GM19023 (cell line): Measurements from ENCODE around the gene MAP4K2.

Source experiments
- ATAC-seq: cut with Tn5 transposase; IDR thresholded peaks from one replicate; pipeline ENCODE4 v1.9.1; 2021; ENCODE audit warnings: mild to moderate bottlenecking, moderate library complexity; ENCODE audit not compliant: unreplicated experiment

MAP4K2 gene

DNA sequence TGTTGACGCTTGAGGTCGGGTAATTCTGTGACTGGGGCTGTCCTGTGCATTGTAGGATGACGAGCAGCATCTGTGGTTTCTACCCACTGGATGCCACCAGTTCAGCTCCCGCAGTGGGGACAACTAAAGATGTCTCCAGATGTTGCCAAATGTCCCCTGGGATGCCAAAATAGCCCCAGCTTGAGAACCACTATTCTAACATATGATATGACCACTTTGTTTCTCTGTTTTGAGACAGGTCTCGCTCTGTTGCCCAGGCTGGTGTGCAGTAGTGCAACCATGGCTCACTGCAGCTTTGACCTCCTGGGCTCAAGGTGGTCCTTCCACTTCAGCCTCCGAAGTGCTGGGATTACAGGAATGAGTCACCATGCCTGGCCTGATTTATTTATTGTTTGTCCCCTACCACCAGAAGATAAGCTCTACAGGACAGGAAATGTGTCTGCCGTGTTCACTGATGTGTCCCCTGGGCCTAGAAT is 11.7 kb upstream of the MAP4K2 start:
- peak; percentile 43 for ATAC-seq

DNA sequence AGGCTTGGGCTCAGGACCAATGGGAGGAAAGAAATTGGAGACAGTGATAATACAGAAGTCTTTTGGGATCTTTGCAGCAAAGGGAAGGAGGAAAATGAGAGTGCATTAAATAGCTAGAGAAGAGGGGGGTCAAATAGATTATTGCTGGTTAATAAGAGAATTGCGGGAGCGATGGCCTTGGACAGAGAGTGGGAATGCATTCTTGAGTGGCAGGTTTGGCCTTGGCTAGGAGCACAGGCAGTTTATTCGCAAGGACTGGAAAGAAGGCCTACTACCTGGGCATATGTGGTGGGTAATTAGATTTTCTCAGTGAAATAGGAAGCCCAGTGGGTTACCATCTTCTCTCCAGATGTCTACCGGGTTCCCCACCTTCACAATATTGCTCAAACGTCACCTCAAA is 10.8 kb upstream of the MAP4K2 start:
- no peak for ATAC-seq

DNA sequence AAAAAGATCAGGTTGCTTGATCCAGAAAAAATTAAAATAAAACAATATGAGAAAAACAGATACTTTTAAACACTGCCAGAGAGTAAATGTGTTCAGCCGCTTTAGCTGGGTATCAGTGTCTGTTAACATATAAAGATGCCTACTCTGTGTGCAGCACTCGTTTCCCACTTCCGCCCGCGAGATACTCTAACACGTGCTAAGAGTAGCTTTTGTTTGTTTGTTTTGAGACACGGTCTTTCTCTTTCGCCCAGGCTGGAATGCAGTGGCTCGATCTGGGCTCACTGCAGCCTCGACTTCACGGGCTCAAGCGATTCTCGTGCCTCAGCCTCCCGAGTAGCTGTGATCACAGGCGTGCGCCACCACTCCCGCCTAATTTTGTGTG is 7.9 kb upstream of the MAP4K2 start:
- no peak for ATAC-seq

DNA sequence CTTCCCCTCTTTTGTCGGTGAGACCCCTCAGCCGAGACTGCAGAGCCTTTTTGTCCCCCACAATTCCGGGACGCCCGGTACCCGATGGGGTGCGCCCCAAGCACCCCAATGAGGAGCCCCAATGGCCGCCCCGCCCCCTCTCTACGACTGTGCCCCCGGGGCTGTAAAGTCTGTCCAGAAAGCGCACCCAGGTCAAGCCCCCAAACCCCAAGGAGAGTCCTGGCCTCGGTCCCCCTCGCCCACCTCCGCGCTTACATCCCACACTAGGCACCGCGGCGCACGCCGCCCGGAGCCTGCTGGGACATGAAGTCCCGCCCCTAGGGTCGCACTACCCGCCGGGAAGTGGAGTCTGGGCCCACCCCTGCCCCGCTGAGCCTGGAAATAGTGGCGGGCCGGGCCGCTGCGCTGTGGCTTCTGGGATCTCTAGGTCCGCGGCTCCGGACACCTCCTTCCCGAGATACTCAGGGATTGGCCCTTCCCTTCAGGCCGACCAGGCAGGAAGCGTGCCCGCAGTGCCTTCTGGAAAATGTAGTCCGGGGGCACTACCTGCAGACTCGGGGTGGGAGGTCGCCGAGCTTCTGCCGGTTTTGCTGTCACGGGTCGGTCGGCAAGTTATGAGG is 7.4 kb upstream of the MAP4K2 start, which contains the start of gene MEN1:
Gene MEN1 (minus strand): TSS at position 281 of the 620 bp plus-strand sequence. CDS start 442 bp downstream, outside the sequence.
- peak; percentile 72 for ATAC-seq

DNA sequence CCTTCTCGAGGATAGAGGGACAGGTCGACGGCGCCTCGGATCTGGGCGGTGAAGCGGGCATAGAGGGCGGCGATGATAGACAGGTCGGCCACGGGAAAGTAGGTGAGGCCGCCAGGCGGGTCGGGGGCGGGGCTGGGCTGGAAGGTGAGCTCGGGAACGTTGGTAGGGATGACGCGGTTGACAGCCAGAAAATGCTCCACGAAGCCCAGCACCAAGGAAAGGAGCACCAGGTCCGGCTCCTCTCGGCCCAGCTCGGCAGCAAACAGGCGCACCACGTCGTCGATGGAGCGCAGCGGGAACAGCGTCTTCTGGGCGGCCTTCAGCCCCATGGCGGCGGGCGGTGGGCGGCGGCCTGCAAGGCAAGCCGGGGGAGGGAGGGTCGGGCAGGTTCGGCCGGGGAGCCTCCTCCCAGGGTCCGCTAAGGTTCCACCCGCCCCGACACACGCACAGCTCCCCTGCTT is 6.8 kb upstream of the MAP4K2 start:
- no peak for ATAC-seq

DNA sequence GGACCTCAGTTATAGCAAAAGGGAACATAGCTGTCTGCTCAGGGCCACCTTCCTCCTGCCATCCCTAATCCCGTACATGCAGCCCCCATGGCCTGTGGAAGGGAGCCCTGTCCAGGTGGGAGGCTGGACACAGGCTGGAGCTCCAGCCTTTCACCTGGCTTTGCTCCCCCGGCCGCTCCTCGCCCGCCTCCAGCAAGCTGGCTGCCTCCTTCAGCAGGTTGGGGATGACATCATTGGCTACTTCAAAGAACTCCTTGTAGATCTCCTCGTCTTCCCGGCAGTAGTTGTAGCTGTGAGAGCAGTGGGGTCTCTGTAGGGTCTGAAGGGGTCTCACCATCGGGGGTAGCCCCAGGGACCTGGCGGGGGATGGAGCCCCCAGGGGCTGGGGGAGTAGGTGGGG is 2.5 kb upstream of the MAP4K2 start:
- no peak for ATAC-seq

DNA sequence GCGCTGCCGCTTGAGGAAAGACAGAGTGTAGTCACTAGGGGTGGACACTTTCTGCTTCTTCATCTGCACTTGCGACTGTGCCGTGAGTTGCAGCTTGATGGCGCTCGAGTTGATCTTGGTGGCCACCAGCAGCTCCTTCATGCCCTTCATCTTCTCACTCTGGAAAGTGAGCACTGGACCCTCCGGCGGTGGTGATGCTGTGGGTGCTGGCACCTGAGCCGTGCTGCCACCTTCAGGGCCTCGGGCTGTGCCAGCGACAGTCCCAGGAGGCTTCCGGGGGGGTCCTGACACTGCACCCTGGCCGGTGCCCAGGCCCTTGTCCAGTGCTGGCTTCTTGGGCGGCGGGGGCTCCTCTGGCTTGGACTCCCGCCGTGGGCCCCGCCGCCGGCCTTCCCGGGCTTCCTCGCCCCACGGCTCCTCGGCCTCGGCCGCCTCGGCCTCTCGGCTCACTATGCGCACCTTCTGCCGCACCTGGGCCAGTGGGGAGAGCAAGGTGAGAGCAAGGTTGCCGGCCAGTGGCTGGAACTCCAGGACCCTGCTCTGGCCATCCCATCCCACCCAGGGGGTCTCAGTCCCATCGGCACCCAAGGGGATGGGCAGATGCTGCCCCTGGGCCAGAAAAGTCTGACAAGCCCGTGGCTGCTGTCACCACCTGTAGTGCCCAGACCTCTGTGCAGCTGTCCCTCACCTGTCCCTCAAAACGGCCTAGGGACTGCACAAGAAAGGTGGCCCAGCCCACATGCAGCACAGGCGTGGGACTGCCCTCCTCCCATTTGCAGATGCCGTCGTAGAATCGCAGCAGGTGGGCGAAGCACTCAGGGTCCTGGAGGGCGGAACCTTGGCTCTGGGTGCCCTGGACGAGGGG is 1.6 kb upstream of the MAP4K2 start:
- no peak for ATAC-seq

DNA sequence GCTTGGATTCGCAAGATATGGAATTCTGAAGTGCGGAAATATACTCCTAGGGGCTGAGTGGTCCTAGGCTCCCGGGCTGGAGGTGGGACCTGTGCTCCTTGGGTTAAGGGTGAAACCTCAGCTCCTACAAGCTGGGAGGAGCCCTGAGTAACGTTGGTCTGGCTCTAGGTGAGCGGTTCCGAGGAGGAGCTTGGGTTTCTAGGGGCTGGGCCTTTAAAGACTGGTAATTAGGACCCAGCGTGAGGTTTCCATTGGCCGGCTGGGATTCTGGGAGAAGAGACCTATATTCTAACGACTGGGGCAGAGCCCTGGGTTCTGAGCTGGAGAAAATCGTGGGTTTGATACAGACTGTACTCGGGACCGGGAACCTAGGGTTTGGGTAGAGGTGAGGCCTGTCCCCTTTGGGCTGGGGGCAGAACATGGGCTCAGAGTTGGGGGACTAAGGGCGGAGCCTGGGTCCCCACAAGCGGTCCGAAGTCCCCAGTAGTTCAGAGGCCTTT is 882 bp upstream of the MAP4K2 start:
- no peak for ATAC-seq

DNA sequence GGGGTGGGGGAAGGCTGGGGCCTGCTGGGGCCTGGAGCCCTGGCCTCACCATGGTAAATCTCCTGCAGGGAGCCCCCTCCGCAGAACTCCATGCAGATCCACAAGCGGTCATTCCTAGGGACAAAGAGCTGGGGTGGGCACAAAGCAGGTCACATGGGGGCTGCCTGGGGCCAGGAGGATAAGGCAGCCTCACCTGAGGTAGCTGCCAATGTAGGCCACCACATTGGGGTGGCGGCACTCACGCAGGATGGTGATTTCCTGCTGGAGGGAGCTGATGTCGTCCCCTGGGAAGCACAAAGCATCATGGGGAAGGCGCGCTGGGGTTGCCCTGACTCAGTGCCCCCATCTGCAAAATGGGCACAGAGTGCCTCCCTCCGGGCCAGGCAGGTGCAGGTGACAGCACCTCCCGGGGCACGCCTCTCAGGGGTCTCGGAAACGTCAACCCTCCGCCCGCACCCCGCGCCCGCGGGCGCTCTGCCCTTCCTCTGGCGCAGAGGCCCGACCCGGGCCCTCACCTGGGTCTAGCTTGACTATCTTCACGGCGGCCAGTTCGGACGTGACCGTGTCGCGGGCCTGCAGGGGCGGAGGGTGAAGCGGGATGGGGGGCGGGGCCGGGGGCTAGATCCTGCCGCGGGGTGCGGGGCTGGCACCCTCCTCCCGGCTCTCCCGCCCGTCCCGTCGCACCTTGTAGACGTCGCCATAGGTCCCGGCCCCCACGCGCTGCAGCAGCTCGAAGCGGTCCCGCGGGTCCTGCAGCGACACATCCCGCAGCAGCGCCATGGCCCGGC is 450 bp downstream of the MAP4K2 start:
- peak; percentile 17 for ATAC-seq

DNA sequence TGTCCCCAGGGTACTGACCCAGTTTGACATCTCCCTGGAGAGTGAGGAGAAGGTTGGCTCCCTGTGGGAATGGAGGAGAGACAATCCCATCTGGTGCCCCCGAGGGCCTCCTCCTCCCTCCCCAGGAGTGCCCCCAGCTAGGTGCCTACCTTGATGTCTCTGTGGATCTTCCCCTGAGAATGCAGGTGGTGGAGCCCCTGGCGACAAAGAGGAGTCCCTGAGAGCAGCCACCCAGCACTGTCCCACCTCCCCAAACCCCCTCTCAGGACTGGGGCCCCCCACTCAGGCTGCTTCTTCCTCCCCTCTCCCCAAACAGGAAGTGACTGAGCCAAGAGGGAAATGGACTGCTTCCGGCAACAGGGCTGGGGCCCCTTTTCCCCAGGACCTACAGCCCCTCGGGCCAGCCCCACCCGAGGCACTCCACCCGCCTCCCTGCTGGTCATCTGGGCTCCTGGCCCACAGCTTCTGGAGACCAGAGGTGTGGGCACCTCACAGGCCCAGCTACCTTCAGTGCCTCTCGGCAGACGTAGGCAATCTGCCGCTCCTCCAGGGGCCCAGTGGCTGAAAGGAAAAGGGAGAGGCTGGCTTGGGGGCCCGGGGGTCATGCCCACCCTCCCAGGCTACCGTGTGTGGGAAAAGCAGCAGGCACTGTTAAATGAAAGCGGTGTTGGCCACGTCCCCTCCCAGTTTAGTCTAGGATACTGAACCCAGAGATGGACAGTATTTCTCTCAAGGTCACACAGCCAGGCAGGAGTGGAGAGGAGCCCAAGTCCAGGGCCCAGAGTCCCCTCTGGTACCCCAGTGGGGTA is 1.2 kb downstream of the MAP4K2 start:
- ATAC-seq = no peak

DNA sequence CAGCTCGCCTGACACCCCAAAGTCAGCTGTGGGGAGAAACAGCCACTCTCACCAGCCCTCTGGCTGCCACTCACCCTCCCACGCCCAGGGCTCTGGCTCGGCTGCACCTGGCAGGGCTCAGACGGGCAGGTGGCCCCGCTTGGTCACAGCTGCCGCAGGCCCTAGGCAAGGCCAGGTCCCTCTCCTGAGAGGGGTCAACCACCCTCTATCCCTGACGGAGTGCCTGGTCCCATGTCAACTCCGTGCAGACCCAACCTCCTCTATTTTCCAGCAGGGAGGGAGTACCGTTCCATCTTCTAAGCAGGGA is 1.9 kb downstream of the MAP4K2 start:
- no peak for ATAC-seq

DNA sequence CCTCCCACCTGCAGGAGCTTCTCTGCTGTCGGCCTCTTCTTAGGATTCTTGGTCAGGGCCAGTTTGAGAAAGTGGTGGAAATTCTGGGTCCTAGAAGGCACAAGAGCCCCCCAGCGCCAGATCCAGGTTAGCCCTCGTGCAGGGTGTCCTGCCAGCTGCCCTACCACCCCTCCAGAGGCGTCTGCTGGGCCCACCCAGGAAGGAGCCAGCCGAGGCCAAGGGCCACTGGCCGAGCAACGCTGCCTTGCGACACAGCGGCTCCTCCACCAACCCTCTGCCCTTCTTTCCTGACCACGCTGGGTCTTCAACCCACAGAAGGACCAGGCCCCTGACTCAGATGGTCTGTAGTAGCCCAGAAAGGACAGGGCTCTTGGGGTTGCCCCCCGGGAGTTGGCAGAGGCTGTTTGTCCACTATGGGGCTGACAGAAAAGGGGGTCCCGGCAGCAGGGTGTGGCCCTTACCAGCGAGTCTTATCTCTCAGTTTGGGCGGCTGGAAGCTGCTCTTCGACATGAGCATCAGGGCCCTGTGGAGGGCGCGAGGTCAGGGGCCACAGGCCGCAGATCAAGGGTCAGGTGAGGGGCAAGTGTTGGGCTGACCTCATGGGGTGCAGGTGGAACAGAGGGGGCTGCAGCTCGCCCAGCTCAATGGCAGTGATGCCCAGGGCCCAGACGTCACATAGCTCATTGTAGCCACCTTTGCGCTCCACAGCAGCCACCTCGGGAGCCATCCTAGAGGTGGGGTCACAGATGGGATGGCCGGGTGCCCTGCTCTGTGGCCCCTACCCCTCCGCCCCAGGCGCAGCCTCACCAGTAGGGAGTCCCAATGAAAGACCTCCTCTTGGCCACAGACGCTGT is 2.5 kb downstream of the MAP4K2 start:
- no peak for ATAC-seq

DNA sequence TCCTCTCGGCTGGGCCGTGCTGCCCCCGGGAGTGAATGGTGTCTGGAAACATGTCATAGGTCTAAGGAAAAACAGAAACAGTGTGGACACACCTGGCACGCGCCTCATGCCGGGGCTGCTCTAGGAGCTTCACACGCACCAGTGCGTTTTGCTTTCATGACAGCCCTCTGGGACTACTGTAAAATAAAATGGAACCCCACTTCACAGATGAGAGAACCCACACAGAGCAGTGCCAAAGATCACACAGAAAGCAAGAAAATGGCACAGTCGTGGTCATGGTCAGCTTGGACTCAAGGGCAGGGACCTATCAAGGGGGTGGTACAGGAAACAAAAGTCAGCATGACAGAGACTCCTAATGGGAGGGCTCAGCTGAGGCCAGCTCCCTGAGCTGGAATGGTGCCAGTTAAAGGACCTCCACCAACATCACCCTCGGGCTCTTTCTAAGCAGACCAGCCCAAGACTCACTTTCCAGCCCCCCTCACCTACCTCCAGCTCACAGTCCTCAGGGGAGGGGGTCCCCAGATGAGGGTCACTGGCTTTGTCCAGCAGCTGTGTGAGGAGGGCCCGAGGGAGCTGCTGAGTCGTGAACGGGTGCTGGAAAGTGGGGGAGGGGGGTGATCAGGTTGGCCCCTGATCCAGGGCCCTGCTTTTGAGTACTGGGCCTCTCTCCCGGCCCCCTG is 3.3 kb downstream of the MAP4K2 start:
- ATAC-seq = no peak

DNA sequence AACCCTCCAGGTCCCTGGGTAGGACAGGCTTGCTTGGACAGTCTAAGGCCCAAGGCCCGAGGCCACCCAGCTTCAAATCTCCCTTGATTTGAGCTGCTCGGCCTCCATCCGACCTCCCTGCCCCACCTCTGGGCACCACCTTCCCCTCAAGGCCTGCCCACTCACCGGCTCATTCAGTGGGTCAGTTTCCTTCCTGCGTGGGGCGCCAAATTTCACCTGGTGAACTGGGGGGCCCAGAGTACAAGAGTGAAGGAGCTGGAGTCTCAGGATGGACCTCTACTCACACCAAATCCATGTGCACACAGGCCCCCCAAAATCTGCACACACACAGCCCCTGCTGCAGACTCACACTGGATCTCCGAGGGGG is 3.8 kb downstream of the MAP4K2 start:
- no peak for ATAC-seq

DNA sequence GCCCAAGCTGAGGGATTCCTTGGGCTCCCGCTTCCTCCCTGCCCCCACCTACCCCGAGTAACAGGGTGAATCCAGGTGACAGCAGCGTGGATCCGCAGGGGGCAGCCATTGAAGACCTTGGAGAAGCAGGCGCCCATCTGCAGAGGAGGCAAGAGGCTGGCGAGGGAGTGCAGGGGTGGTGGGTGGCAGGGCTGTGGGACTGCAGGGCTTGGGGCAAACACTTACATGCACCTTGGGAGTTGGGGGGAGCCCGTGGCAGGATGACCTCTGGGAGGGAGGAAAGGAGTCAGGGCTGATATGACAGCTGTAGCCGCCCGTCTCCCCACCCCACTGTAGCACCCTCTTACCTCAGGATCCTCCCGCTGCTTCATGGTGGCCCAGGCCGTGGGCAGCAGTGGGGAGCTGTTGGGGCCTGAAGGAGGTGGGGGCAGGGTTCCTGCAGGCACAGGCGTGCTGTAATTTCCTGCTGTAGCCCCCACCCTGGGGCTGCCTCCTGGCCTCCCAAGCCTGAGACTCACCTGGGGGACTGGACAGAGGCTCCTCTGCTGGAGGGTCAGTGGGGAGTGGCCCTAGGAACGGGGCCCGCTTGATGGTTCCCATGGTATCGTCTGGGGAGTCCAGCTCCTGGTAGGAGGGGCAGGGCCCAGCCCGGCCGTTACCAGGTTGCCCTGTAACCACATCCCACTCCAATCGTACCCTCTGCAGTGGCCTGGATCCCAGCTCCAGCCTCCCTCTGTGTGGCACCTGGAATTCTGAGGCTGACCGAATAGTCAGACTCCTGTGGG is 6.1 kb downstream of the MAP4K2 start:
- ATAC-seq = no peak

DNA sequence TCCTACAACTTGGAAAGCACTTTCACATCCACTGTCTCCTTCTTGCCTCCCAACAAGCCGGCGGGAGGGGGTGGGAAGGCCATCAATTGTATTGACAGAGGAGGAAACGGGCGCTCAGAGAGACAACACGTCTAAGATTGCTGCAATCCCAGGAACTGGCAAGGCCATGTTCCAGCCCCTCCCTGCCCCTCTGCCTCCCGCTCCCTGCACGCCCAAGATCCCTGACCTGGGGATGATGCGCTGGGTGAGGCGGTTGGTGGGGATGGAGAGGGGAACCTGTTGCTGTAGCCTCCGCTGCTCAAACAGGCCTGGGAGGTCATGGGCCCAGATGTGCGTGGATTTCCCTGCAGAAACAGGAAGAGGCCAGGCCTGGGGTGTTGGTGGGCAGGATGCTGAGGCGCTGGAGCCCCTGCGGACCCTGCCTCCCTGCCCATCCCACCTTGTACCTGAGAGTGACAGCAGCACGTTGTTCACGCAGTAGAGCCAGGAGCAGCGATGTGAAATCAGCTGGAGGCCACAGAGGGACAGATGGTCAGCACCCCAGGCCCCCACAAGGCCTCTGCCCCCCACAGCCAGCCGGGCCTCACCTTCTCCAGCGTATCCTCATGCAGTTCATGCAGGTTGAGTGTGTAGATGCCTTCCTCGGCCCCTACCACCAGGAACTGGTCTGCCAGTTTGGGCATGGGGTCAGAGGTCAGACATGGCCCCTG is 6.8 kb downstream of the MAP4K2 start:
- no peak for ATAC-seq

DNA sequence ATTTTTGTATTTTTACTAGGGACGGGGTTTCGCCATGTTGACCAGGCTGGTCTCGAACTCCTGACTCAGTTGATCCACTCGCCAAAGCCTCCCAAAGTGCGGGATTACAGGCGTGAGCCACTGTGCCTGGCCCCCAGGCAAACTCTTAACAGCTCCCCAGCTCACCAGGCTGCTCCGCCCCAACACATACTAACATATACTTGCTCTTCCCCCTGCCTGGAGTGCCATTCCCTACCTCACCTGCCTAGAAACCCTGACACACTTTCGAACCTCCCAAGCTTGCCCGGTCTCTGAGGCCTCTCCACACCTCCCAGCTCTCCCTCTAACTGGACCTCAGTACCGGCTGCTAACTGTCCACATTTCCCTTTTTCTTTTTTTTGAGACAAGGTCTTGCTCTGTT is 8.5 kb downstream of the MAP4K2 start:
- ATAC-seq = no peak
